OCI-LY7 (cell line): ENCODE measurements around the gene RMND5B.

ENCODE experiments used
- CTCF ChIP-seq: fragments of 200-600 bp; sonication (generic); conservative IDR thresholded peaks from 2 replicates; pipeline ENCODE4 v1.5.1; 2014; ENCODE audit warnings: mild to moderate bottlenecking, antibody characterized with exemption, low read length, moderate library complexity, mixed read lengths
- EZH2phosphoT487 ChIP-seq: fragments of 200-600 bp; sonication (generic); IDR thresholded peaks from 2 replicates; pipeline ENCODE4 v1.6.1; 2018; ENCODE audit warnings: low read depth, borderline replicate concordance, mild to moderate bottlenecking, mixed run types, antibody characterized with exemption, low read length, moderate library complexity, mixed read lengths

GRCh38 chr5:178196986-178197385, 66.2 kb downstream of the RMND5B start:
- peak; percentile 70 for TF ChIP-seq CTCF
- no peak for TF ChIP-seq EZH2phosphoT487
